Measurements from ENCODE around the gene SIRT7.

SIRT7 gene

GRCh38 chr17:81951785-81952684 lies 34.1 kb upstream of the SIRT7 start:
- no peak for TF ChIP-seq CTCF (IDR thresholded peaks at IDR 0.05; ENCODE audit: low read depth, low read length)
- no peak for DNase-seq (ENCODE audit: extremely low read depth, low read depth)

GRCh38 chr17:81950501-81950900 lies 32.5 kb upstream of the SIRT7 start:
- TF ChIP-seq CTCF (IDR thresholded peaks at IDR 0.05; ENCODE audit: low read depth, low read length): no peak
- DNase-seq (ENCODE audit: extremely low read depth, low read depth): no peak

GRCh38 chr17:81948635-81949378 lies 30.8 kb upstream of the SIRT7 start:
- TF ChIP-seq CTCF (IDR thresholded peaks at IDR 0.05; ENCODE audit: low read depth, low read length): no peak
- no peak for DNase-seq (ENCODE audit: extremely low read depth, low read depth)

GRCh38 chr17:81947189-81947588 lies 29.2 kb upstream of the SIRT7 start, which contains the start of gene MYADML2:
MYADML2 (minus strand) TSS chr17:81947233; CDS start chr17:81941741, 5,492 bp downstream.
- no peak for DNase-seq (ENCODE audit: extremely low read depth, low read depth)
- TF ChIP-seq CTCF (IDR thresholded peaks at IDR 0.05; ENCODE audit: low read depth, low read length): no peak

GRCh38 chr17:81944858-81945257 lies 26.9 kb upstream of the SIRT7 start:
- DNase-seq (ENCODE audit: extremely low read depth, low read depth): no peak
- TF ChIP-seq CTCF (IDR thresholded peaks at IDR 0.05; ENCODE audit: low read depth, low read length): no peak

GRCh38 chr17:81942167-81942553 lies 24.2 kb upstream of the SIRT7 start:
- no peak for TF ChIP-seq CTCF (IDR thresholded peaks at IDR 0.05; ENCODE audit: low read depth, low read length)
- DNase-seq (ENCODE audit: extremely low read depth, low read depth): no peak

Data from AG09319 (cell line).